ENCODE results near the gene MISP. TPM values are rescaled to one million over a fixed set of nuclear protein-coding genes. Genes with fewer than 3 reads are reported as not detected.

Gene MISP
- total and polyA plus RNA-seq, 9 of the 15 experiments (the other 6 are each of a cell fraction or from before 2014, with no cell fraction given), result 0.04 to 0.29 (median 0.05) TPM; not detected in 5

DNA sequence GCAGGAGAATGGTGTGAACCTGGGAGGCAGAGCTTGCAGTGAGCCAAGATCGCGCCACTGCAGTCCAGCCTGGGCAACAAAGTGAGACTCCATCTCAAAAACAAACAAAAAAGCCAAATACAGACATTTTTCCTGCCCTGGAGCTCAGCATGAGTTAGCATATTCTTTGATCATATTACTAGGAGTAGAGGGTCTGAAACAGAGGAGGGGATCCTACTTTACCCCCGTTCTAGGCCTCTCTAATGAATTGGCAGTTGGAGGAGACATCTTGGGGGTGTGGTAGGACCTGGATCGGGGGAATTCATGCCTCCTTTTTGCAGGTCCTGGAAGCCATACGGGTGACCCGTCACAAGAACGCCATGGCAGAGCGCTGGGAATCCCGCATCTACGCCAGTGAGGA, 12.3 kb downstream of the MISP start (continued):
- TF ChIP-seq KDM1A (IDR thresholded peaks at IDR 0.05) (peak; percentile 50 to 61; a peak in 3 of 4 replicates), GMEB1 (CRISPR knock-in tag; IDR thresholded peaks at IDR 0.05) (no peak), RNF2 (IDR thresholded peaks at IDR 0.05) (no peak), RBM25 (IDR thresholded peaks at IDR 0.05; ENCODE audit: low read depth, low read length, severe bottlenecking) (peak; percentile 72), ZNF143 (CRISPR knock-in tag; IDR thresholded peaks at IDR 0.05) (no peak), RBM22 (IDR thresholded peaks at IDR 0.05; ENCODE audit: low read depth, low read length, poor library complexity, severe bottlenecking) (no peak), C11orf30 (IDR thresholded peaks at IDR 0.05; ENCODE audit: low read depth) (peak; percentile 26; the same call in 1 of the 2 replicates)
- TF ChIP-seq, protein P1, sequence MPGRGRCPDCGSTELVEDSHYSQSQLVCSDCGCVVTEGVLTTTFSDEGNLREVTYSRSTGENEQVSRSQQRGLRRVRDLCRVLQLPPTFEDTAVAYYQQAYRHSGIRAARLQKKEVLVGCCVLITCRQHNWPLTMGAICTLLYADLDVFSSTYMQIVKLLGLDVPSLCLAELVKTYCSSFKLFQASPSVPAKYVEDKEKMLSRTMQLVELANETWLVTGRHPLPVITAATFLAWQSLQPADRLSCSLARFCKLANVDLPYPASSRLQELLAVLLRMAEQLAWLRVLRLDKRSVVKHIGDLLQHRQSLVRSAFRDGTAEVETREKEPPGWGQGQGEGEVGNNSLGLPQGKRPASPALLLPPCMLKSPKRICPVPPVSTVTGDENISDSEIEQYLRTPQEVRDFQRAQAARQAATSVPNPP (IDR thresholded peaks at IDR 0.05; ENCODE audit: borderline replicate concordance, insufficient read depth, insufficient read length), result no peak

- TF ChIP-seq ZNF431 (CRISPR knock-in tag; IDR thresholded peaks at IDR 0.05), result no peak
- TF ChIP-seq SIN3B (IDR thresholded peaks at IDR 0.05; ENCODE audit: low read depth), result no peak
- no peak for TF ChIP-seq RBM14 (IDR thresholded peaks at IDR 0.05; ENCODE audit: borderline replicate concordance, insufficient read depth, low read depth, low read length)
- TF ChIP-seq TEAD2 (tag; IDR thresholded peaks at IDR 0.05), result no peak
- no peak for TF ChIP-seq ZNF75A (CRISPR knock-in tag; IDR thresholded peaks at IDR 0.05)
- no peak for TF ChIP-seq SNRNP70 (optimal IDR thresholded peaks at IDR 0.05; ENCODE audit: low read depth, low read length)
- WGBS (ENCODE audit: insufficient coverage, low coverage, missing lambda C conversion rate), result 61% methylated on average over 5 of the region's 6 CpGs
- CTCF ChIA-PET (ENCODE audit: low intra/inter-chr PET ratio), result no interaction called here
- Histone ChIP-seq H3K27ac (ENCODE audit: extremely low read depth, low read depth, low read length) (no peak overlapping the region), H3K27me3 (ENCODE audit: control insufficient read depth in 2 of 2, insufficient read depth in 2 of 2, low read length in 2 of 2) (no peaks in the 10 kb centered on the region), H3K4me1 (replicated peaks in 1 of 2; ENCODE audit: control insufficient read depth in 2 of 2, insufficient read depth in 2 of 2, low read length in 2 of 2) (peaks cover 0 to 16% of the 10 kb centered on the region in 2 experiments; a peak in 3 of 5 replicates), H3K9me3 (replicated peaks; ENCODE audit: control insufficient read depth, insufficient read depth, low read depth, low read length) (peaks cover 3% of the 10 kb centered on the region; the same call in 1 of the 2 replicates), H3K4me3 (no peak overlapping the region), H4K20me1 (replicated peaks; ENCODE audit: control insufficient read depth, insufficient read depth, low read length) (no peaks in the 10 kb centered on the region), H3K4me2 (ENCODE audit: insufficient read depth, low read length) (no peak overlapping the region), H2AFZ (ENCODE audit: low read depth, low read length) (no peak overlapping the region), H3K9ac (ENCODE audit: insufficient read depth in 1 of 2, low read depth in 2 of 2, low read length in 2 of 2) (no peak overlapping the region; a peak in 1 of 4 replicates), H3K9me1 (ENCODE audit: control insufficient read depth, insufficient read depth, low read length) (no peaks in the 10 kb centered on the region), H3K79me2 (ENCODE audit: control insufficient read depth, insufficient read depth, low read length) (no peaks in the 10 kb centered on the region), H3K36me3 (ENCODE audit: control insufficient read depth, insufficient read depth, low read length) (no peaks in the 10 kb centered on the region)
- intact Hi-C loops (cut with micrococcal nuclease) (no loop called here), in situ Hi-C loops (cut with MboI) (loop anchor here (5.0 to 25.0 kb wide), 2 partner anchors 223 to 473 kb away; partner anchors contain the start of genes ATP5F1D, CBARP and MIDN)
- ATAC-seq (no peak), DNase-seq (ENCODE audit: extremely low read depth in 1 of 4, low spot score in 3 of 4) (no peak), FAIRE-seq (no peak)
- no TSS peak for BruUV-seq (replicated peaks)
- POLR2A ChIA-PET, result interaction anchor here (0.7 to 1.2 kb wide), 5 partner anchors 11 to 25 kb away, joined by 3 to 6 read pairs (median 3); no protein-coding TSS in a partner anchor
These were observed 13.0 kb downstream of the MISP start for GRCh38 chr19:763869-764268.
